Hepatocyte (in vitro differentiated cells): Measurements from ENCODE around the gene TSR2.

Source experiments
- EZH2 ChIP-seq: fragments of 200-600 bp; sonication (generic); IDR thresholded peaks from 2 replicates; pipeline ENCODE4 v1.6.1; 2016; ENCODE audit warnings: antibody characterized with exemption, mild to moderate bottlenecking, borderline replicate concordance
- EZH2phosphoT487 ChIP-seq: fragments of 200-600 bp; sonication (generic); IDR thresholded peaks from one replicate; pipeline ENCODE4 v1.6.1; 2018; ENCODE audit warnings: antibody characterized with exemption, mild to moderate bottlenecking, low read depth, moderate library complexity; ENCODE audit not compliant: unreplicated experiment, severe bottlenecking
- TF ChIP-seq, protein P1 (sequence below): fragments of 200-600 bp; sonication (generic); IDR thresholded peaks from 2 replicates; pipeline ENCODE4 v1.5.1; 2016; ENCODE audit warnings: antibody characterized with exemption, mild to moderate bottlenecking; ENCODE audit not compliant: poor library complexity

GRCh38 chrX:54435121-54435520, 5.1 kb upstream of the TSR2 start:
- TF ChIP-seq, protein P1, sequence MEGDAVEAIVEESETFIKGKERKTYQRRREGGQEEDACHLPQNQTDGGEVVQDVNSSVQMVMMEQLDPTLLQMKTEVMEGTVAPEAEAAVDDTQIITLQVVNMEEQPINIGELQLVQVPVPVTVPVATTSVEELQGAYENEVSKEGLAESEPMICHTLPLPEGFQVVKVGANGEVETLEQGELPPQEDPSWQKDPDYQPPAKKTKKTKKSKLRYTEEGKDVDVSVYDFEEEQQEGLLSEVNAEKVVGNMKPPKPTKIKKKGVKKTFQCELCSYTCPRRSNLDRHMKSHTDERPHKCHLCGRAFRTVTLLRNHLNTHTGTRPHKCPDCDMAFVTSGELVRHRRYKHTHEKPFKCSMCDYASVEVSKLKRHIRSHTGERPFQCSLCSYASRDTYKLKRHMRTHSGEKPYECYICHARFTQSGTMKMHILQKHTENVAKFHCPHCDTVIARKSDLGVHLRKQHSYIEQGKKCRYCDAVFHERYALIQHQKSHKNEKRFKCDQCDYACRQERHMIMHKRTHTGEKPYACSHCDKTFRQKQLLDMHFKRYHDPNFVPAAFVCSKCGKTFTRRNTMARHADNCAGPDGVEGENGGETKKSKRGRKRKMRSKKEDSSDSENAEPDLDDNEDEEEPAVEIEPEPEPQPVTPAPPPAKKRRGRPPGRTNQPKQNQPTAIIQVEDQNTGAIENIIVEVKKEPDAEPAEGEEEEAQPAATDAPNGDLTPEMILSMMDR = no peak
- TF ChIP-seq EZH2 = no peak
- TF ChIP-seq EZH2phosphoT487 = no peak
